ENCODE results near the gene PPM1D.

PPM1D gene

DNA sequence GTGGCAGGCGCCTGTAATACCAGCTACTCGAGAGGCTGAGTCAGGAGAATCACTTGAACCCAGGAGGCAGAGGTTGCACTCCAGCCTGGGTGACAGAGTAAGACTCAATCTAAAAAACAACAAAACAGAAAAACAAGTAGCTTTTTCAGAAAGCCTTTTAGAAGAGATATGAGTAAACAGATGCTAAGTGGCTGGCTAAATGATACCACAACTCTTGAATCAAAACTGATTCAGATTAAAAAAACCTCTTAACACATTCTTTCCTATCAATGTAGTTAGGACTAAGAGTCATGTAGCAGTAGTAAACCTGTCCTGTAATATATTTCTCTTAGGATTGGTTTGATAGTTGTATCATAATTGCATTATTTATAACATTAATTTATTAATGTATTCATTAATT is 23.0 kb downstream of the PPM1D start:
- no peaks in the 10 kb centered on the region for H3K36me3 ChIP-seq (replicated peaks; ENCODE audit: low read depth, low read length)
- no peak overlapping the region for H2AFZ ChIP-seq (ENCODE audit: low read depth, low read length)
- H3K27me3 ChIP-seq (ENCODE audit: low read depth, low read length): no peaks in the 10 kb centered on the region
- H3K4me2 ChIP-seq (ENCODE audit: low read length): no peak overlapping the region
- H3K9ac ChIP-seq (ENCODE audit: low read length): no peak overlapping the region
- peaks cover 15% of the 10 kb centered on the region; the same call in 1 of the 2 replicates for H4K20me1 ChIP-seq (ENCODE audit: insufficient read depth, low read length)
- no peaks in the 10 kb centered on the region for H3K4me1 ChIP-seq (ENCODE audit: low read length)
- peaks cover 40% of the 10 kb centered on the region for H3K79me2 ChIP-seq (ENCODE audit: low read length)
- H3K27ac ChIP-seq (ENCODE audit: low read length): no peak overlapping the region
- H3K4me3 ChIP-seq (ENCODE audit: low read length): no peak overlapping the region
- no peaks in the 10 kb centered on the region for H3K9me3 ChIP-seq (ENCODE audit: insufficient read depth, low read length)
- TF ChIP-seq EZH2phosphoT487 (IDR thresholded peaks at IDR 0.05; ENCODE audit: low read depth): no peak
- TF ChIP-seq, protein P1, sequence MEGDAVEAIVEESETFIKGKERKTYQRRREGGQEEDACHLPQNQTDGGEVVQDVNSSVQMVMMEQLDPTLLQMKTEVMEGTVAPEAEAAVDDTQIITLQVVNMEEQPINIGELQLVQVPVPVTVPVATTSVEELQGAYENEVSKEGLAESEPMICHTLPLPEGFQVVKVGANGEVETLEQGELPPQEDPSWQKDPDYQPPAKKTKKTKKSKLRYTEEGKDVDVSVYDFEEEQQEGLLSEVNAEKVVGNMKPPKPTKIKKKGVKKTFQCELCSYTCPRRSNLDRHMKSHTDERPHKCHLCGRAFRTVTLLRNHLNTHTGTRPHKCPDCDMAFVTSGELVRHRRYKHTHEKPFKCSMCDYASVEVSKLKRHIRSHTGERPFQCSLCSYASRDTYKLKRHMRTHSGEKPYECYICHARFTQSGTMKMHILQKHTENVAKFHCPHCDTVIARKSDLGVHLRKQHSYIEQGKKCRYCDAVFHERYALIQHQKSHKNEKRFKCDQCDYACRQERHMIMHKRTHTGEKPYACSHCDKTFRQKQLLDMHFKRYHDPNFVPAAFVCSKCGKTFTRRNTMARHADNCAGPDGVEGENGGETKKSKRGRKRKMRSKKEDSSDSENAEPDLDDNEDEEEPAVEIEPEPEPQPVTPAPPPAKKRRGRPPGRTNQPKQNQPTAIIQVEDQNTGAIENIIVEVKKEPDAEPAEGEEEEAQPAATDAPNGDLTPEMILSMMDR (IDR thresholded peaks at IDR 0.05; ENCODE audit: low read depth, low read length): no peak

DNA sequence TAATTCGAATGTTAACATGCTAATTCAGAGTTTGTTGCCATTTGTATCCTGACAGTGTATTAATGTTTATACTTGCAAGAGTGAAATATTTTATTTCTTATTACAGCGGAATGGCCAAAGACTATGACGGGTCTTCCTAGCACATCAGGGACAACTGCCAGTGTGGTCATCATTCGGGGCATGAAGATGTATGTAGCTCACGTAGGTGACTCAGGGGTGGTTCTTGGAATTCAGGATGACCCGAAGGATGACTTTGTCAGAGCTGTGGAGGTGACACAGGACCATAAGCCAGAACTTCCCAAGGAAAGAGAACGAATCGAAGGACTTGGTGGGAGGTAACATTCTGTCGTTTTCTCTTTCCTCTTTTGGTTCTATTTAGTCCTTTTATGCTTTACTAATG is 23.4 kb downstream of the PPM1D start:
- Histone ChIP-seq H3K9ac (ENCODE audit: low read length) (no peak overlapping the region), H3K4me1 (ENCODE audit: low read length) (no peaks in the 10 kb centered on the region), H3K79me2 (ENCODE audit: low read length) (peaks cover 36% of the 10 kb centered on the region), H3K27me3 (ENCODE audit: low read depth, low read length) (no peaks in the 10 kb centered on the region), H3K9me3 (ENCODE audit: insufficient read depth, low read length) (no peaks in the 10 kb centered on the region), H3K4me3 (ENCODE audit: low read length) (no peak overlapping the region), H2AFZ (ENCODE audit: low read depth, low read length) (no peak overlapping the region), H3K36me3 (replicated peaks; ENCODE audit: low read depth, low read length) (no peaks in the 10 kb centered on the region), H3K4me2 (ENCODE audit: low read length) (no peak overlapping the region), H4K20me1 (ENCODE audit: insufficient read depth, low read length) (peaks cover 11% of the 10 kb centered on the region; the same call in 1 of the 2 replicates), H3K27ac (ENCODE audit: low read length) (no peak overlapping the region)
- TF ChIP-seq EZH2phosphoT487 (IDR thresholded peaks at IDR 0.05; ENCODE audit: low read depth): no peak
- TF ChIP-seq, protein P1 (IDR thresholded peaks at IDR 0.05; ENCODE audit: low read depth, low read length): no peak

DNA sequence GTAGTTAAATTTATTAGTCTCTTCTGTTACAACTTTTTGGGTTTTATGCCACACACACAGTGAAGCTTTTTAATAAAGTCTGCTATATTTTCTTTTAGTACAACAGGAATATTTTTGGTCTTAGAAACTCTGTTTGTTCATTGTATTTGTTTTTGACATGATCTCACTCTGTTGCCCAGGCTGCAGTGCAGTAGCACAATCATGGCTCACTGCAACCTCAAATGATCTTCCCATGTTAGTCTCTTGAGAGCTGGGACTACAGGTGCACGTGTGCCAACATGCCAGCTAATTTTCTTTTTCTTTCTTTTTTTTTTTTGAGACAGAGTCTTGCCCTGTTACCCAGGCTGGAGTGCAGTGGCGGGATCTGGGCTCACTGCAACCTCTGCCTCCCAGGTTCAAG is 27.1 kb downstream of the PPM1D start:
- Histone ChIP-seq H3K9ac (ENCODE audit: low read length) (no peak overlapping the region), H3K4me2 (ENCODE audit: low read length) (no peak overlapping the region), H3K9me3 (ENCODE audit: insufficient read depth, low read length) (no peaks in the 10 kb centered on the region), H2AFZ (ENCODE audit: low read depth, low read length) (no peak overlapping the region), H4K20me1 (ENCODE audit: insufficient read depth, low read length) (peaks cover 5% of the 10 kb centered on the region; the same call in 1 of the 2 replicates), H3K27me3 (ENCODE audit: low read depth, low read length) (no peaks in the 10 kb centered on the region), H3K27ac (ENCODE audit: low read length) (no peak overlapping the region), H3K36me3 (replicated peaks; ENCODE audit: low read depth, low read length) (no peaks in the 10 kb centered on the region), H3K4me1 (ENCODE audit: low read length) (no peaks in the 10 kb centered on the region), H3K4me3 (ENCODE audit: low read length) (no peak overlapping the region), H3K79me2 (ENCODE audit: low read length) (peaks cover 11% of the 10 kb centered on the region)
- TF ChIP-seq EZH2phosphoT487 (IDR thresholded peaks at IDR 0.05; ENCODE audit: low read depth): no peak
- TF ChIP-seq, protein P1 (IDR thresholded peaks at IDR 0.05; ENCODE audit: low read depth, low read length): no peak

DNA sequence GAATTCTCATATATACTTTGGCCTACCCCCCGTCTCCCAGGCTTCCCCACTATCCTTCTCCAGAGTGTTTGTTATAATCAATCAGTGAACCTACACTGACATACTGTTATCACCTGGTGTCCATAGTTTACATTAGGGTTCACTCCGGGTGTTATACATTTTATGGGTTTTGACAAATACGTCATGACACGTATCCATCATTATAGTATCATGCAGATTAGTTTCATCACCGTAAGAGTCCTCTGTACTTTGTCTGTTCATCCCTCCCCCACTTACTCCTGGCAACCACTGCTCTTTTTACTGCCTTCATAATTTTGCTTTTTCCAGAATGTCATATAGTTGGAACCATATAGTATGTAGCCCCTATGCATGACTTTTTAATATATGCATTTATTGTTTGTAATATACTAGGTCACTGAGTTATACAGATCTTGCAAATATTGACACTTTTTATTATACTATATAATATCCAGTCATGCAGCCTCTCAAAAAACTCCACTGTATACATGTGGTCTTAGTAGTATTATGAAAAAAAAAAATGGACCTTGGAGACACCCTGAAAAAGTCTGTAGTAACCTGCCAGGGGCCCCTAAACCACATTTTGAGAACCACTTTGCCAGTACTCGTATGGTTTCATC is 28.4 kb downstream of the PPM1D start:
- no peak overlapping the region for H3K4me3 ChIP-seq (ENCODE audit: low read length)

More for the DNA sequence above, 28.4 kb downstream of the PPM1D start:
- H3K36me3 ChIP-seq (replicated peaks; ENCODE audit: low read depth, low read length): no peaks in the 10 kb centered on the region
- no peaks in the 10 kb centered on the region for H3K27me3 ChIP-seq (ENCODE audit: low read depth, low read length)
- no peak overlapping the region for H3K4me2 ChIP-seq (ENCODE audit: low read length)
- H3K9ac ChIP-seq (ENCODE audit: low read length): no peak overlapping the region
- H2AFZ ChIP-seq (ENCODE audit: low read depth, low read length): no peak overlapping the region
- peaks cover 6% of the 10 kb centered on the region for H3K79me2 ChIP-seq (ENCODE audit: low read length)
- no peaks in the 10 kb centered on the region for H3K9me3 ChIP-seq (ENCODE audit: insufficient read depth, low read length)
- H3K27ac ChIP-seq (ENCODE audit: low read length): no peak overlapping the region
- H3K4me1 ChIP-seq (ENCODE audit: low read length): no peaks in the 10 kb centered on the region
- H4K20me1 ChIP-seq (ENCODE audit: insufficient read depth, low read length): peaks cover 5% of the 10 kb centered on the region; the same call in 1 of the 2 replicates
- no peak for TF ChIP-seq EZH2phosphoT487 (IDR thresholded peaks at IDR 0.05; ENCODE audit: low read depth)
- TF ChIP-seq, protein P1 (IDR thresholded peaks at IDR 0.05; ENCODE audit: low read depth, low read length): no peak

Data from OCI-LY3 (cell line).